Breast epithelium (tissue), 4 donors: Measurements from ENCODE around the gene TTBK2. TPM values are rescaled to one million over a fixed set of nuclear protein-coding genes. Genes with fewer than 3 reads are reported as not detected.

ENCODE experiments used
- DNase-seq, 2 donors: peaks; one replicate each; pipeline ENCODE4 v3.0.0-alpha.2; 2019; ENCODE audit warnings: low spot score in 2 of 2
- H3K27ac ChIP-seq, 2 donors: fragments of 200-600 bp; sonication (generic) in 1 of 2; one replicate each; pipeline ENCODE4 v1.5.1; 2016 to 2019; ENCODE audit warnings: mild to moderate bottlenecking in 1 of 2
- H3K27me3 ChIP-seq, 2 donors: fragments of 200-600 bp; sonication (generic) in 1 of 2; one replicate each; pipeline versions ENCODE4 v1.5.1 to v1.6.0; 2017 to 2019; ENCODE audit warnings: control low read depth in 1 of 2, mild to moderate bottlenecking in 1 of 2
- H3K36me3 ChIP-seq: fragments of 200-600 bp; one replicate; pipeline ENCODE4 v1.5.1; 2019
- H3K4me1 ChIP-seq, 2 donors: fragments of 200-600 bp; sonication (generic); one replicate each; pipeline ENCODE4 v1.5.1; 2016 to 2019; ENCODE audit warnings: control low read depth in 1 of 2
- H3K4me3 ChIP-seq, 3 donors: fragments of 200-600 bp; sonication (generic); 1 replicate in 2 of 3; 2 replicates in 1 of 3; pipeline ENCODE4 v1.5.1; 2016 to 2019; ENCODE audit warnings: mild to moderate bottlenecking in 3 of 3, moderate library complexity in 2 of 3
- H3K9me3 ChIP-seq, 2 donors: fragments of 200-600 bp; sonication (generic) in 1 of 2; one replicate each; pipeline ENCODE4 v1.5.1; 2016 to 2019; ENCODE audit warnings: control low read depth in 1 of 2
- POLR2A ChIP-seq: fragments of 450-650 bp; IDR thresholded peaks from one replicate; pipeline ENCODE4 v1.6.1; 2016; ENCODE audit warnings: antibody characterized with exemption, mild to moderate bottlenecking, moderate library complexity
- POLR2AphosphoS5 ChIP-seq, 3 donors: sonication (generic); formaldehyde crosslinking; IDR thresholded peaks; one replicate each; pipeline ENCODE4 v1.6.1; 2017; ENCODE audit warnings: antibody characterized with exemption in 3 of 3
- intact Hi-C: fragments of 100-400 bp; cut with DNase I; formaldehyde crosslinking; loops from one replicate; pipeline ENCODE4 v1.15.1; 2023; ENCODE audit warnings: low total_unique reads
- total RNA-seq, 3 donors: library from RNA; depleted of rRNA; stranded (reverse); fragments of >200 nt; gene quantifications; one replicate each; pipeline ENCODE4 v1.1.0, GENCODE V29; 2016
- TF ChIP-seq, protein P1 (sequence below), 3 donors: fragments of 450-650 bp; IDR thresholded peaks; one replicate each; pipeline ENCODE4 v1.5.1; 2016 to 2017; ENCODE audit warnings: antibody characterized with exemption in 3 of 3, mild to moderate bottlenecking in 3 of 3, moderate library complexity in 3 of 3

TTBK2 gene
- total RNA-seq, 3 donors from 2014 or later = 15.7 to 21.8 (median 16.4) TPM

DNA sequence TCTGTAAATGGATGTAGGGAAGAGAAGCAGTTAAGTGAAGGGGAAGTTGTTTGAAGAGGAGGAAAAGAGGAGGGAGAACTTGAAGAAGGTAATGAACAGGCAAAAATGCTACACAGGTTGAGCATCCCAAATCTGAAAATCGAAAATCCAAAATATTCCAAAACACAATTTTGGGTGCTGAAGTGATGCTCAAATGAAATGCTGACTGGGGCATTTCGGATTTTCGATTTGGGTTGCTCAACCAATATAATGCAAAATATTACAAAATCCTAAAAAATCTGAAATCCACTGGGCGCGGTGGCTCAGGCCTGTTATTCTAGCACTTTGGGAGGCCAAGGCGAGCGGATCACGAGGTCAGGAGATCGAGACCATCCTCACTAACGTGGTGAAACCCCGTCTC is 121.8 kb downstream of the TTBK2 start:
- Histone ChIP-seq H3K9me3 (no peaks in the 10 kb centered on the region), H3K36me3 (no peaks in the 10 kb centered on the region), H3K4me3 (no peak overlapping the region), H3K27me3 (no peaks in the 10 kb centered on the region), H3K27ac (no peak overlapping the region), H3K4me1 (no peaks in the 10 kb centered on the region)
- intact Hi-C loops = no loop called here
- TF ChIP-seq, protein P1, sequence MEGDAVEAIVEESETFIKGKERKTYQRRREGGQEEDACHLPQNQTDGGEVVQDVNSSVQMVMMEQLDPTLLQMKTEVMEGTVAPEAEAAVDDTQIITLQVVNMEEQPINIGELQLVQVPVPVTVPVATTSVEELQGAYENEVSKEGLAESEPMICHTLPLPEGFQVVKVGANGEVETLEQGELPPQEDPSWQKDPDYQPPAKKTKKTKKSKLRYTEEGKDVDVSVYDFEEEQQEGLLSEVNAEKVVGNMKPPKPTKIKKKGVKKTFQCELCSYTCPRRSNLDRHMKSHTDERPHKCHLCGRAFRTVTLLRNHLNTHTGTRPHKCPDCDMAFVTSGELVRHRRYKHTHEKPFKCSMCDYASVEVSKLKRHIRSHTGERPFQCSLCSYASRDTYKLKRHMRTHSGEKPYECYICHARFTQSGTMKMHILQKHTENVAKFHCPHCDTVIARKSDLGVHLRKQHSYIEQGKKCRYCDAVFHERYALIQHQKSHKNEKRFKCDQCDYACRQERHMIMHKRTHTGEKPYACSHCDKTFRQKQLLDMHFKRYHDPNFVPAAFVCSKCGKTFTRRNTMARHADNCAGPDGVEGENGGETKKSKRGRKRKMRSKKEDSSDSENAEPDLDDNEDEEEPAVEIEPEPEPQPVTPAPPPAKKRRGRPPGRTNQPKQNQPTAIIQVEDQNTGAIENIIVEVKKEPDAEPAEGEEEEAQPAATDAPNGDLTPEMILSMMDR (IDR thresholded peaks at IDR 0.05) = no peak
- TF ChIP-seq POLR2A (no peak), POLR2AphosphoS5 (IDR thresholded peaks at IDR 0.05) (no peak)
- no peak for DNase-seq

DNA sequence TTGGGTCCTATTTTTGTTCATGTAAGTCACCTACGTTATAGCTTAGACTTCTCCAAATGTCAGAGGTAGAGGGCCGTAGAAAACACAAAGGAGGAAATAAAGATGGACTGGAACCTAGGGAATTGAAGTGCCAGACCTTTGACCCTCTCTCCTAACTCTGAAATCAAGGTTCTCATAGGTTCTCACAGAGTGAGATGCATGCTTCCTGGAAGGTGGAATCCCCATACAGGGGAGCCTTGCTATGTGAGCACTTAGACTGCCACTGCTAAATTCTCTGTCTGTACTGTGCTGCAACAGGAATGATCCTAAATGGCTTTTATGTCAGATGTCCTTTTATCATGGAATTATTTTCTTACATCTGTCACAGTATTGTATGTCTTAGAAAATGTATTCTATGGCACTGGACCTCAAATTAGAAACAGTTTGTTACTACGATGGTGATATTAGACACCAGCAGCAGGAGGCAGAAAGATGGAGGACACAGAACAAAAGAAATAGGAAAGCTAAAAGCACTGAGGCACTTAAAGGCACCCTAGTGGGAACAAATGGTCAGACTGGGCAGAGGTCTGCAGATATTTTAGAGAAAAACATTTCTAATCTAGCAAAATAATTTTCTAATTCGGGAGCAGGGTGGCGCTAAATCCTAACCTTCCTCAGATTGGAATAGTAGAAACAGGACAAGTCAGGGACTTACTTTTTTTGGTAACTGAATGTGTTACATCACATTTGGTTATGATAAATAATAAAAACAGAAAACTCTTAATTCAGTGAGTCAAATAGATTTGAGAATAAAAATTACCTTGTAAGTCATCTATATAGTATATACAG is 123.4 kb downstream of the TTBK2 start:
- no peak for TF ChIP-seq POLR2AphosphoS5 (IDR thresholded peaks at IDR 0.05)
- no peak for TF ChIP-seq POLR2A
- TF ChIP-seq, protein P1 (IDR thresholded peaks at IDR 0.05) = no peak
- intact Hi-C loops = no loop called here
- Histone ChIP-seq H3K4me1 (no peaks in the 10 kb centered on the region), H3K27ac (no peak overlapping the region), H3K9me3 (no peaks in the 10 kb centered on the region), H3K4me3 (no peak overlapping the region), H3K27me3 (no peaks in the 10 kb centered on the region), H3K36me3 (no peaks in the 10 kb centered on the region)
- DNase-seq = no peak

DNA sequence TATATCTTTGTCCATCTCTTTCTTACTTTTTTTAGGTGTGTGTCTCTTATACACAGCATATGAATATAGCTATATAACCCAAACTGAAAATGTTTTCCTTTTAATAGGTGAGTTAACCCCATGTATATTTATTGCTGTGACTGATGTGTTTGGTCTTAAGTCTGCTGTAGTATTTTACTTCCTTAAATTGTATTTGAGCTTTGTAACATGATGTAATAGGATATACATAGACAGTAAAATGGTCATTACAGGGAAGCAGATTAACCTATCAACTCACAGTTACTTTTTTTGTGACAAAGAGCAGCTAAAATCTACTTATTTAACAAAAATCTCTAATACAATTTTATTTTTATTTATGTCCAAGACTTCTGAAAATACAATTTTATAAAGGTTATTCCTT is 131.9 kb downstream of the TTBK2 start:
- no peak for DNase-seq
- no peak overlapping the region for H3K4me3 ChIP-seq
- no peaks in the 10 kb centered on the region for H3K4me1 ChIP-seq
- H3K27ac ChIP-seq = no peak overlapping the region
- intact Hi-C loops = no loop called here
- H3K36me3 ChIP-seq = no peaks in the 10 kb centered on the region
- no peaks in the 10 kb centered on the region for H3K27me3 ChIP-seq
- TF ChIP-seq, protein P1 (IDR thresholded peaks at IDR 0.05) = no peak
- TF ChIP-seq POLR2AphosphoS5 (IDR thresholded peaks at IDR 0.05) (no peak), POLR2A (no peak)
- no peaks in the 10 kb centered on the region for H3K9me3 ChIP-seq

DNA sequence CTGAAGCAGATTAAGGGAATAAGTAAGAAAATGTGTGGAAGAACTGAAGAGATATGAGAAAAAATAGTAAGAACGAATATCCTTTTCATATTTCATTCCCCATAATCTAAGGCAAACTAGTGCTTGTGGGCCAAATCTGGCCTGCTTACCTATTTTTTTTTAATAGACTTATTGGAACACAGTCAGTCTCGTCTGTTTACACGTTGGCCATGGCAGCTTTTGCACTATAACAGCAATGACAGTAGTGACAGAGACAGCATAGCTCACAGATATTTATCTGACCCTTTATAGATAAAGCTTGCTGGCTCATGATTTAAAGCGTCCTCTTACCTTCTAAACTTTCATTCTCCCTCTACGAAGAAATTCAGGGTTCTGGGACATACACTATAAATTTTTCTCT is 133.6 kb downstream of the TTBK2 start:
- intact Hi-C loops = no loop called here
- Histone ChIP-seq H3K4me1 (no peaks in the 10 kb centered on the region), H3K9me3 (no peaks in the 10 kb centered on the region), H3K36me3 (no peaks in the 10 kb centered on the region), H3K27ac (no peak overlapping the region), H3K4me3 (no peak overlapping the region), H3K27me3 (no peaks in the 10 kb centered on the region)
- TF ChIP-seq POLR2AphosphoS5 (IDR thresholded peaks at IDR 0.05) = no peak
- TF ChIP-seq POLR2A = no peak
- TF ChIP-seq, protein P1 (IDR thresholded peaks at IDR 0.05) = no peak
- DNase-seq = no peak

DNA sequence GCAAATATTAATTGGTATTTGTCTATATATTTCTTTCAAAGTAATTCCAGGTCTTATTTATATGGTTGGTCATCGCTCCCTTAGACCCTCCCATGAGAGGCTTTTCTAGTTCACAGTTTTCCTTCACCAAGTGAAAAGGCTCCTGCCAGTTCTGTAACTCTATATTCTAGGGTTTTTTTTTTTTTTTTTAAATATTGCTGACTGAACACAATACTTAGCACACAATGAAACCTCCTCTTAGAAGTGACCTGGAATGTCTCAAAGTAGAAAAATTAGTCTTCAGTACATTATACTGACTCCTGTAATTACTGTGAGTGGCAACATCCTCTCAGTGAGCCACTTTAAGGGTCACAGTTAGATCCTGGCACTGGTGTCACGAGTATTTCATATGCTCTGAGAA is 135.0 kb downstream of the TTBK2 start:
- TF ChIP-seq, protein P1 (IDR thresholded peaks at IDR 0.05) = no peak
- TF ChIP-seq POLR2AphosphoS5 (IDR thresholded peaks at IDR 0.05) (no peak), POLR2A (no peak)
- Histone ChIP-seq H3K27ac (no peak overlapping the region), H3K9me3 (no peaks in the 10 kb centered on the region), H3K36me3 (no peaks in the 10 kb centered on the region), H3K4me3 (no peak overlapping the region), H3K27me3 (no peaks in the 10 kb centered on the region), H3K4me1 (no peaks in the 10 kb centered on the region)
- no peak for DNase-seq
- intact Hi-C loops = no loop called here
